ENCODE results near the gene ZNF205.
A peak's percentile ranks its signal among the peaks of the same experiment; 100 is the strongest.

ZNF205 gene

DNA sequence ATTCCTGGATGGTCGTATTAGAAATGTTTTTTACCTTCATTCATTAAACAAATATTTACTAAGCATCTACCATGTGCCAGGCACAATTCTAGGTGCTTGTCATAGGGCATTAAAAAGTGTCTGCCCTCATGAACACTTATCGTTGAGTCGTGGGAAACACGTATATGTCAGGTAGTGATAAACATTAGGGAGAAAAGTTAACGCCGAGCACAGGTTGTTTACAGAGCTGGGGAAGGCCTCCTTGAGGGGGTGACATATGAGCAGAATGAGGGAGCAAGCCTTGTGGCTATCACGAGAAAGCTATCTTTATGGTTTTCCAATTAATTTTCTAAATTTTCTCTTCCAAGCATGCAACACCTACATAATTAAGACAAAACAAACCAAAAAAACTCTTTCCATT is 21.5 kb downstream of the ZNF205 start:
- no peaks in the 10 kb centered on the region for H3K27me3 ChIP-seq
- H3K4me3 ChIP-seq (ENCODE audit: low read depth in 1 of 2, low read length in 1 of 2), result peak overlapping the region; percentile 66 to 88
- H3K36me3 ChIP-seq, result peaks cover 20% of the 10 kb centered on the region
- TF ChIP-seq, protein P1, sequence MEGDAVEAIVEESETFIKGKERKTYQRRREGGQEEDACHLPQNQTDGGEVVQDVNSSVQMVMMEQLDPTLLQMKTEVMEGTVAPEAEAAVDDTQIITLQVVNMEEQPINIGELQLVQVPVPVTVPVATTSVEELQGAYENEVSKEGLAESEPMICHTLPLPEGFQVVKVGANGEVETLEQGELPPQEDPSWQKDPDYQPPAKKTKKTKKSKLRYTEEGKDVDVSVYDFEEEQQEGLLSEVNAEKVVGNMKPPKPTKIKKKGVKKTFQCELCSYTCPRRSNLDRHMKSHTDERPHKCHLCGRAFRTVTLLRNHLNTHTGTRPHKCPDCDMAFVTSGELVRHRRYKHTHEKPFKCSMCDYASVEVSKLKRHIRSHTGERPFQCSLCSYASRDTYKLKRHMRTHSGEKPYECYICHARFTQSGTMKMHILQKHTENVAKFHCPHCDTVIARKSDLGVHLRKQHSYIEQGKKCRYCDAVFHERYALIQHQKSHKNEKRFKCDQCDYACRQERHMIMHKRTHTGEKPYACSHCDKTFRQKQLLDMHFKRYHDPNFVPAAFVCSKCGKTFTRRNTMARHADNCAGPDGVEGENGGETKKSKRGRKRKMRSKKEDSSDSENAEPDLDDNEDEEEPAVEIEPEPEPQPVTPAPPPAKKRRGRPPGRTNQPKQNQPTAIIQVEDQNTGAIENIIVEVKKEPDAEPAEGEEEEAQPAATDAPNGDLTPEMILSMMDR (IDR thresholded peaks at IDR 0.05), result no peak
- H3K4me1 ChIP-seq (ENCODE audit: control insufficient read depth in 1 of 2, insufficient read depth in 1 of 2, low read depth in 1 of 2, low read length in 1 of 2), result peaks cover 40 to 50% of the 10 kb centered on the region in 2 experiments
- H3K9me3 ChIP-seq, result no peaks in the 10 kb centered on the region
- H3K27ac ChIP-seq, result peak overlapping the region; percentile 94

DNA sequence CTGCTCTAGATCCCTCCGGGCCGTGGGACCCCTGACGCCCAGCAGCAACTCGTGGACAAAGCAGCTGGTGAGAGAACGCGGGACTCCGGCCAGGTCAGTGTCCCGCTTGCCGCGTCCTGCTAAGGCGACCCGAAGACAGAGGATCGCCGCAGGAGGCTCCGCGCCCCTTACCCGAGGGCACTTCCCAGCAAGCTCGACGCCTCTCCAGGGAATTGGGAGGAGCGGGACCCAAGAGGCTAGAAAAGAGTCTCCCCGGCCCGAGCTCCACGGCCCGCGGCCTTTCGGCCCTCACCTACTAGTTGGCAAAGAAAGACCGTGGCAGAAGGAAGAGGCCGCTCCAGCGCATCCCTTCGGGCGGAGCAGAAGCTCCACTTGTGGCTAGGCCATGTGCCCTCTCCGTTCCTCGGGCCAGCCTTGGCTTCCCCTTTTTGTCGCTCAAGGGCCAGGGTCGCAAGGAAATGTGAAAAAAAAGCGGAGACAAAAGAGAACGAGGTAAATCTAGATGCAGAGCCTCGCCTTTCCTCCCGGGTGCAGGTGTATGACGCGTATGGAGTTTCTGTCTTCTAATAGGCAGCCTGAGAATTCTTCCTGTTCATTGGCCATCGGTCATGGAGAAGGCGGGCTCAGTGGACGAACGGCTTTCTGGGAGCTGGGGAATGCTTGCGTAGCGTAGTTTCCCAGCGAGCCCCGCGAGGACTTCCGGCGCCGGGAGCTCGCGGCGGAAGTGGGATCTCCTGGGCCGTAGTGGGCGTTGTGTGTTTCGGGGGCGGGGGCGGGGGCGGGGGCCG is 22.1 kb downstream of the ZNF205 start, which contains the start of gene ZNF213:
Gene ZNF213, plus strand, starts transcription at position 692 of the 788 bp plus-strand sequence. CDS start 2,252 bp downstream, outside the sequence.
- Histone ChIP-seq H3K36me3 (peaks cover 27% of the 10 kb centered on the region), H3K4me3 (ENCODE audit: low read depth in 1 of 2, low read length in 1 of 2) (peak within 1 kb of the TSS; percentile 66 to 88), H3K27ac (peak within 1 kb of the TSS; percentile 94), H3K27me3 (no peaks in the 10 kb centered on the region), H3K4me1 (ENCODE audit: control insufficient read depth in 1 of 2, insufficient read depth in 1 of 2, low read depth in 1 of 2, low read length in 1 of 2) (peaks cover 33 to 43% of the 10 kb centered on the region in 2 experiments), H3K9me3 (no peaks in the 10 kb centered on the region)
- TF ChIP-seq, protein P1 (IDR thresholded peaks at IDR 0.05), result peak; percentile 48

DNA sequence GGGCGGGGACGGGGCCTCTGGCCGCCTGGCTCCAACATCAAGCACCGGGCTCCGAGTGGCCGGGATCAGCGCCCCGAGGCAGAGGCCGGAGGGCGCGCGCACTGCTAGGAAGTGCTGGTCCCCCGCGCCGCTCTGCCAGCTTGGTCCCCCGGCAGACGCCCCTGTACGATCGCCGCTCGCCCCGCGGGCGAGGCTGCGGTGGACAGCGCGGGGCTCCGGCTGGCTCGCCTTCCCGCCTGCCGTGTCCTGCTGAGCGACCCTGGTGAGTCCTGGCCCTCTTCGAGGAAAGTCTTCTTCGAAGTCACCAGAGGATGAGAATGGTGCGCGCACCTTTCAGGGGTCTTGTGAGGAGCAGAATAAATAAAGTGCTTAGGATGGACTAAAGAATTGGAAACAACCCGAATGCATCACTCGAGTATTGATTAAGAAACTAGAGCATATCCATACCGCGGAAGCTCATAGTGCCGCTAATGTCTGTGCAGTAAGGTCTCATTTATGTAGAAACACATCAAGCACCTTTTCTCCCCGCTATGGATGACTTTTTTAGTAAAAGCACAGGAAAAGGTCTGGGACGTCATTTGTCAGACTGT is 22.8 kb downstream of the ZNF205 start:
- H3K36me3 ChIP-seq, result peaks cover 34% of the 10 kb centered on the region
- peaks cover 29 to 38% of the 10 kb centered on the region in 2 experiments for H3K4me1 ChIP-seq (ENCODE audit: control insufficient read depth in 1 of 2, insufficient read depth in 1 of 2, low read depth in 1 of 2, low read length in 1 of 2)
- no peaks in the 10 kb centered on the region for H3K9me3 ChIP-seq
- peak overlapping the region; percentile 94 for H3K27ac ChIP-seq
- H3K4me3 ChIP-seq (ENCODE audit: low read depth in 1 of 2, low read length in 1 of 2), result peak overlapping the region; percentile 66 to 88
- TF ChIP-seq, protein P1 (IDR thresholded peaks at IDR 0.05), result no peak
- no peaks in the 10 kb centered on the region for H3K27me3 ChIP-seq

GRCh38 chr16:3137267-3137666 is 24.9 kb downstream of the ZNF205 start:
- no peaks in the 10 kb centered on the region for H3K27me3 ChIP-seq
- TF ChIP-seq, protein P1 (IDR thresholded peaks at IDR 0.05), result no peak
- H3K36me3 ChIP-seq, result peaks cover 54% of the 10 kb centered on the region
- H3K4me3 ChIP-seq (ENCODE audit: low read depth in 1 of 2, low read length in 1 of 2), result no peak overlapping the region
- no peak overlapping the region for H3K27ac ChIP-seq
- no peaks in the 10 kb centered on the region for H3K9me3 ChIP-seq
- H3K4me1 ChIP-seq (ENCODE audit: control insufficient read depth in 1 of 2, insufficient read depth in 1 of 2, low read depth in 1 of 2, low read length in 1 of 2), result peaks cover 26 to 30% of the 10 kb centered on the region in 2 experiments

DNA sequence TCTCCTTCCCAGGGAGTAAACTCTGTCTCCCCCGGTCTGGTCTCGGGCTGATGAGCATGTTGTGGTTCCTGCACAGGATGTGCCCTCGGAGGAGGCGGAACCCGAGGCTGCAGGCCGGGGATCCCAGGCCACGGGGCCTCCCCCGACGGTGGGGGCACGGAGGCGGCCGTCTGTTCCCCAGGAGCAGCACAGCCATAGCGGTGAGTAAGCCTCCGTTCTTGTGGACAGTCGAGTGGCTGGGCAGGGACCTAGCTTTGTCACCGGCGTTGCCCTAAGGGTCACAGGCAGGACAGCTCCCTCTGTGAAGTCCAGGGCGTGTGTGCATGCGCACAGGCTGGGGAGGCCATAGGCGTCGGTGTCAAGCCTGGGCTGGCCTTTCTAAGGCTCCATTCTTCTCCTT is 26.0 kb downstream of the ZNF205 start:
- no peak overlapping the region for H3K4me3 ChIP-seq (ENCODE audit: low read depth in 1 of 2, low read length in 1 of 2)
- TF ChIP-seq, protein P1 (IDR thresholded peaks at IDR 0.05), result no peak
- no peaks in the 10 kb centered on the region for H3K9me3 ChIP-seq
- no peaks in the 10 kb centered on the region for H3K27me3 ChIP-seq
- peaks cover 22 to 23% of the 10 kb centered on the region in 2 experiments for H3K4me1 ChIP-seq (ENCODE audit: control insufficient read depth in 1 of 2, insufficient read depth in 1 of 2, low read depth in 1 of 2, low read length in 1 of 2)
- peaks cover 64% of the 10 kb centered on the region for H3K36me3 ChIP-seq
- no peak overlapping the region for H3K27ac ChIP-seq

All from neutrophil (primary cell).